ENCODE data around the gene SCP2.

SCP2 gene

DNA sequence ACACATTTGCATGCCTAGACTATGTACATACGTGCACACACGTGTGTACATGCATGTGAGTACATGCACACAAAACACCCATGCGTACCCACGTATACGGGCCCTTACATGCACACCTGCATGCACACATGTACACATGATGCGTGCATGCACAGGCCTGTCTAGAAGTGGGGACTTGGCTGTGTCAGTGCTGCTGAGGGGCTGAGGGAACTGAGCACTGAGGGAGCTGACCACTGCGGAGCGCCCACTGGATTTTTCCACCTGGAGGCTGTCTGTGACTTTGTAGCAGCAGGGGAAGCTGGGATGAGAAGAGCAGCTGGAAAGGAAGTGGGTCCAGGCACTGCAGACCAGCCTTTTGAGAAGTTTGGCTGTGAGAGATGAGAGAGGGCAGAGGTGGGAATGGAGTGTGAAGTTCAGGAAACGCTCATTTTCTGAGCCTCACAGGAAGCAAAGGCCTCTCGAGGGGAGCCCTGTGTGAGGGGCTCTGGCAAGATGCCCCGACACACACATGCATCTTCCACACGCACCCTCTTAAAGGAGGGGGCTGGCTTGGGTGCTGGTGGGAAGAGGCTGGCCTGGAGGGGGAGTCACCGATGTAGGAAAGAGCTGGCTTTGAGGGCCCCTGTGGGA, 155.9 kb downstream of the SCP2 start:
- H3K9me3 ChIP-seq (ENCODE audit: insufficient read depth, low read length, severe bottlenecking) = no peaks in the 10 kb centered on the region
- H3K4me1 ChIP-seq (ENCODE audit: insufficient read depth, low read length) = no peaks in the 10 kb centered on the region
- H3K4me2 ChIP-seq (ENCODE audit: insufficient read depth, low read length) = no peak overlapping the region
- H2AFZ ChIP-seq (ENCODE audit: low read depth, low read length) = no peak overlapping the region
- no peaks in the 10 kb centered on the region for H3K79me2 ChIP-seq (ENCODE audit: insufficient read depth, low read length)
- H3K9ac ChIP-seq (ENCODE audit: low read depth, low read length) = no peak overlapping the region
- DNase-seq (no peak), ATAC-seq (ENCODE audit: insufficient read depth, low read depth) (no peak)
- no peaks in the 10 kb centered on the region for H3K36me3 ChIP-seq (ENCODE audit: insufficient read depth, low read length)
- peaks cover 5% of the 10 kb centered on the region; the same call in 1 of the 2 replicates for H4K20me1 ChIP-seq (ENCODE audit: insufficient read depth, low read length)
- H3K27ac ChIP-seq (ENCODE audit: low read length) = no peak overlapping the region
- TF ChIP-seq, protein P1, sequence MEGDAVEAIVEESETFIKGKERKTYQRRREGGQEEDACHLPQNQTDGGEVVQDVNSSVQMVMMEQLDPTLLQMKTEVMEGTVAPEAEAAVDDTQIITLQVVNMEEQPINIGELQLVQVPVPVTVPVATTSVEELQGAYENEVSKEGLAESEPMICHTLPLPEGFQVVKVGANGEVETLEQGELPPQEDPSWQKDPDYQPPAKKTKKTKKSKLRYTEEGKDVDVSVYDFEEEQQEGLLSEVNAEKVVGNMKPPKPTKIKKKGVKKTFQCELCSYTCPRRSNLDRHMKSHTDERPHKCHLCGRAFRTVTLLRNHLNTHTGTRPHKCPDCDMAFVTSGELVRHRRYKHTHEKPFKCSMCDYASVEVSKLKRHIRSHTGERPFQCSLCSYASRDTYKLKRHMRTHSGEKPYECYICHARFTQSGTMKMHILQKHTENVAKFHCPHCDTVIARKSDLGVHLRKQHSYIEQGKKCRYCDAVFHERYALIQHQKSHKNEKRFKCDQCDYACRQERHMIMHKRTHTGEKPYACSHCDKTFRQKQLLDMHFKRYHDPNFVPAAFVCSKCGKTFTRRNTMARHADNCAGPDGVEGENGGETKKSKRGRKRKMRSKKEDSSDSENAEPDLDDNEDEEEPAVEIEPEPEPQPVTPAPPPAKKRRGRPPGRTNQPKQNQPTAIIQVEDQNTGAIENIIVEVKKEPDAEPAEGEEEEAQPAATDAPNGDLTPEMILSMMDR (IDR thresholded peaks at IDR 0.05; ENCODE audit: borderline replicate concordance, extremely low read depth, low read length, poor library complexity, severe bottlenecking) = no peak
- TF ChIP-seq EZH2 (IDR thresholded peaks at IDR 0.05; ENCODE audit: borderline replicate concordance, low read depth, low read length, severe bottlenecking) = no peak
- H3K4me3 ChIP-seq (ENCODE audit: low read depth in 1 of 2, low read length in 2 of 2) = no peak overlapping the region
- no peaks in the 10 kb centered on the region for H3K27me3 ChIP-seq (ENCODE audit: insufficient read depth, low read length, poor library complexity)

DNA sequence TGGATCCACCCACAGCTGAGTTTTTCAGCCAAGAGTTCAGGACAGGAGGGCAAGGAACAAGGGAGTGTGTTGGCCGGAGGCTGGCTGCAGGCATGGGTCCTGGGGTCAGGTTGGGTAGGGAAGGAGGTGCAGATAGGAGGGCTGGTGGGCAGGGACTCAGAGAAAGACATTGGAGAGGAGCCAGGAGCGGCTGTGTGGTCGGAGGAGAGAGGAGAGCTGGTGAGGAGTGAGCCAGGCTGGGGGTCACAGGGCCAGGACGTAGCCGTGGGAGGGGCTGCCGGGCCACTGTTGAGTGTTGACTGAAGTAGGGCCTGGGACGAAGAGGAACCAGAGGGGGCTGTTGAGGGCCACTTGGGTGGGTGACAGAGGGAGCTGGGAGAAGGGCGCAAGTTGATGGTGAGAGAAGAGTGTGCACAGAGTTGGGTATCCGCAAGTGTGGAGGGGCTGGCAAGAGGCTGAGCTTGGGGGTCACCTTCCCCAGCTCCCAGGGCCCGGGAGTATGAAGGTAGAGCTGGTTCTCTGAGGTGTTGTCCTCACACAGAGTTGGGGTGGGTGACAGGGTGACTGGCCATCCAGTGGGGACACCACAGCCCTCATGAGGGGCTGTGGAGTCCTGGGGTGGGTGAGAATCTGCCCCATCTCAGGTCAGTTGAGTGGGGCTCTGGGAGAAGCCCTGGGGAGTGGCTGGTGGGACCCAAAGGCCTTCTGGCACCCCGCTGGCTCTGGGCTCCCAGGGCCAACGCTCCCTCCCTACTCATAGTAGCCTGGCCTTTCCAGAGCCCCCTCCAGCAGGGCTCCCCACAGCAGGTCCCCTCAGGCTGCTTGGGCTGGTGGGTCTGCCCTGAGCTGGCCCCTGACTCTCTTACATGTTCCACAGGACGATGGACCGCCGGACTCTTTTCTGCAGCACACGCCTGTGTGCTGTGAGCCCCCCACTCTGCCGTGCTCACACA, 156.8 kb downstream of the SCP2 start:
- Histone ChIP-seq H3K4me2 (ENCODE audit: insufficient read depth, low read length) (no peak overlapping the region), H3K79me2 (ENCODE audit: insufficient read depth, low read length) (no peaks in the 10 kb centered on the region), H4K20me1 (ENCODE audit: insufficient read depth, low read length) (peaks cover 5% of the 10 kb centered on the region; the same call in 1 of the 2 replicates), H3K4me1 (ENCODE audit: insufficient read depth, low read length) (no peaks in the 10 kb centered on the region), H3K27ac (ENCODE audit: low read length) (no peak overlapping the region), H3K36me3 (ENCODE audit: insufficient read depth, low read length) (no peaks in the 10 kb centered on the region), H3K4me3 (ENCODE audit: low read depth in 1 of 2, low read length in 2 of 2) (no peak overlapping the region), H3K27me3 (ENCODE audit: insufficient read depth, low read length, poor library complexity) (no peaks in the 10 kb centered on the region), H3K9ac (ENCODE audit: low read depth, low read length) (no peak overlapping the region), H3K9me3 (ENCODE audit: insufficient read depth, low read length, severe bottlenecking) (no peaks in the 10 kb centered on the region), H2AFZ (ENCODE audit: low read depth, low read length) (no peak overlapping the region)
- TF ChIP-seq, protein P1 (IDR thresholded peaks at IDR 0.05; ENCODE audit: borderline replicate concordance, extremely low read depth, low read length, poor library complexity, severe bottlenecking) = no peak
- TF ChIP-seq EZH2 (IDR thresholded peaks at IDR 0.05; ENCODE audit: borderline replicate concordance, low read depth, low read length, severe bottlenecking) = no peak
- ATAC-seq (ENCODE audit: insufficient read depth, low read depth) (no peak), DNase-seq (no peak)

DNA sequence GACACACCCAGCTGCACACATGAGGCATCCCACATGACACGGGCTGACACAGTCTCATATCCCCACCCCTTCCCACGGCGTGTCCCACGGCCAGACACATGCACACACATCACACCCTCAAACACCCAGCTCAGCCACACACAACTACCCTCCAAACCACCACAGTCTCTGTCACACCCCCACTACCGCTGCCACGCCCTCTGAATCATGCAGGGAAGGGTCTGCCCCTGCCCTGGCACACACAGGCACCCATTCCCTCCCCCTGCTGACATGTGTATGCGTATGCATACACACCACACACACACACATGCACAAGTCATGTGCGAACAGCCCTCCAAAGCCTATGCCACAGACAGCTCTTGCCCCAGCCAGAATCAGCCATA, 157.5 kb downstream of the SCP2 start:
- ATAC-seq (ENCODE audit: insufficient read depth, low read depth) = no peak

More for the DNA sequence above, 157.5 kb downstream of the SCP2 start:
- H3K79me2 ChIP-seq (ENCODE audit: insufficient read depth, low read length) = no peaks in the 10 kb centered on the region
- no peaks in the 10 kb centered on the region for H3K4me1 ChIP-seq (ENCODE audit: insufficient read depth, low read length)
- H3K36me3 ChIP-seq (ENCODE audit: insufficient read depth, low read length) = no peaks in the 10 kb centered on the region
- H3K27me3 ChIP-seq (ENCODE audit: insufficient read depth, low read length, poor library complexity) = no peaks in the 10 kb centered on the region
- H4K20me1 ChIP-seq (ENCODE audit: insufficient read depth, low read length) = peaks cover 5% of the 10 kb centered on the region; the same call in 1 of the 2 replicates
- H3K27ac ChIP-seq (ENCODE audit: low read length) = no peak overlapping the region
- H3K9ac ChIP-seq (ENCODE audit: low read depth, low read length) = no peak overlapping the region
- no peak overlapping the region for H3K4me2 ChIP-seq (ENCODE audit: insufficient read depth, low read length)
- no peak for DNase-seq
- H3K4me3 ChIP-seq (ENCODE audit: low read depth in 1 of 2, low read length in 2 of 2) = no peak overlapping the region
- TF ChIP-seq, protein P1 (IDR thresholded peaks at IDR 0.05; ENCODE audit: borderline replicate concordance, extremely low read depth, low read length, poor library complexity, severe bottlenecking) = no peak
- no peak for TF ChIP-seq EZH2 (IDR thresholded peaks at IDR 0.05; ENCODE audit: borderline replicate concordance, low read depth, low read length, severe bottlenecking)
- H2AFZ ChIP-seq (ENCODE audit: low read depth, low read length) = no peak overlapping the region
- no peaks in the 10 kb centered on the region for H3K9me3 ChIP-seq (ENCODE audit: insufficient read depth, low read length, severe bottlenecking)

Data from DND-41 (cell line).